ENCODE data around the gene SYNRG.
A peak's percentile ranks its signal among the peaks of the same experiment; 100 is the strongest.

Gene SYNRG

DNA sequence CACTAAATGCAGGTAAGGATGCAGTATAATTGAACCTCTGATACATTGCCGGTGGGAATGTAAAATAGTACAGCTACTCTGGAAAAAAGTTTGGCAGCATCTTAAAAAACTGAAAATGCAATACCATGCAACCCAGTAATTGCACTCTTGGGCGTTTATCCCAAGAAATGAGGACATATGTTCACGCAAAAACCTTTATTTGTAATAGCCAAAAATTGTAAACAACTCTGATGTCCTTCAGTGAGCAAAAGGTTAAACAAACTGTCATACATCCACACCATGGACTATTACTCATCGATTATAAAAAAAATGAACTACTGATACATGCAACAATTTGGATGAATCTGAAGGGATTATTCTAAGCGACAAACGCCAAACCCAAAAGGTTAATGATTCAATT, 16.9 kb downstream of the SYNRG start:
- no peak for DNase-seq

DNA sequence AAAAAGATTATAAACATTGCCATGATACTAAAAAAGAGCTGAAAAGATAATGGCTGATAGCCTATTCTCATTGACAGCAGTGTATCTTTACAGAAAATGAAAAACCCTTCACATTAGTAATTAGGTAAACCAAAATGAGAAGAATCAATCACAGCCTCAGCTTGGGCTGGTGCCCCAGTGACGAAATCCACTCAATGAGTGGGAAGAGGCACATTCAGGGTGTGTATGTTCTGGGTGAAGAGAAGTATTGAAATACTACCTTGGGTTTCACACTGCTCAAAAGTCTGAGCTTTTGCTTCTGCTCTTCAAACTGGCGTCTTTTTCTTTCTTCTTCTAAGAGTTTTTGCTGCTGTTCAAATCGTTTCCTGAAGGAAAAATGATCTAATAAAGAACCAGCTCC, 24.2 kb downstream of the SYNRG start:
- DNase-seq = no peak

DNA sequence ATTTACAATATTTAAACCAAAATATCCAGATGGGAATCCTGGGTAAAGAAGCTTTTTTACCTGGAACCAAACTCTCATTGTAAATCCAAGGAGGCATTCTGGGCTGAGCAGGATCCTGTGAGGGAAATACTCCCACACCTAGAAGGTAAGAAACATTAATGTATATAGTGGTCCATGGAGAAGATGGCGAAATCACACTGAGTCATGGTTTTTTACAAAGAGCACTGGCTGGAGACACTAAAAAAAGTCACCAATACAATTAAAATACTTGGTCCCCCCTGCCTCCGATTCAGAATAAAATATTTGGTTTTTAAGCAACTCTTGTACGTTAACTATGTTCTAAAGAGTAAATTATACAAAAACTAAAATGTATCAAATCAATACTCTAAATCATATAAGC, 32.9 kb downstream of the SYNRG start:
- DNase-seq = no peak

DNA sequence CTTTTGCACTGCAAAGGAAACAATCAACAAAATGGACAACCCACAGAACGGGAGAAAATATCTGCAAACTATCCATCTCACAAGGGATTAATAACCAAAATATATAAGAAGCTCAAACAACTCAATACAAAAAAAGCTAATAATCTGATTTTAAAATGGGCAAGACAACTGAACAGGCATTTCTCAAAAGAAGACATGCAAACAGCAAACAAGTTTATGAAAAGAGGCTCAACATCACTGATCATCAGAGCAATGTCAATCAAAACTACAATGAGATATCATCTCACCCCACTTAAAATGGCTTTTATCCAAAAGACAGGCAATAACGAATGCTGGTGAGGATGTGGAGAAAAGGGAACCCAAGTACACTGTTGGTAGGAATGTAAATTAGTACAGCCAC, 34.8 kb downstream of the SYNRG start:
- DNase-seq = no peak

DNA sequence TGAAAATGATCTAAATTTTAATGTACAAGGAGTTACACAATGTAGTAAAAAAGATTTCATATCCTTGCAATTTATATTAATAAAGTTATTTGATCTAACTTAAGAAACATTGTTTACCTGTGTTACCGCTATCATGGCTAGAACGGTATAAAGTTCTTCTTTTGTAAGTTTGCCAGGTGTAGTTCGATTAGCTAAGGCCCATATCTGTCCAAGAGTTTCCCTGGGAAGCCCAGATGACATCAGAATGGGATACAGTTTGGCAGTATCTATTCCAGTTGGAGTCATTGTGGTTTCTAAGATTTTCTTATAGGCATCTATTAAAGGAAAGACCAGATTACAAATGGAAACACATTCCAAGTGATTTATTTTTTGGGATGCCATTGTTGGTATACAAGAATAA, 37.5 kb downstream of the SYNRG start:
- DNase-seq = no peak

DNA sequence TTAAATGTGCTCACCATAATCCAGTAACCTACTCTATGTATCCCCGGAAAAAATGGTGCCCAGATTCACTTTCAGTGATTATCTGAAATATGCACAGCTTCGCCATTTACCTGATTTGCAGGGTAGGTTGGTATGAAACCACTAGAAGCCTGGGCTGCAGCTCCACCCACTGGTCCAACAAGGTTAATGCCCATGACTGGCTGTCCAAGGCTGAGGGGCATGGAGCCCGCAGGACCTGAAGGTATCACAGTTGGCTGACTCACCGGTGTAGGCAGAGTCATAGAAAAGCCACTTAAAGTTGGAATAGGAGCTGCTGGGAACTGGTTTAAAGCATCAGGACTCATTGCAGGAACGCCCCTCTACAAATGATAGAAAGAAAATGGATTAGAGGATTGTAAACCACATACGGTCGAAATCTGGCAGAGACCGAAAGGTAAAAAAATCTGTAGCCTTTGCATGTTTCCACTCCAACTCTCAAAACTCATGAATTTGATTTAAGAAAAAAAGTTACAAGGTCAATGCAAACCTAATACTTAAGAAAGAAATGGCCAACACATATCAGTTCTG, 38.6 kb downstream of the SYNRG start:
- no peak for DNase-seq

DNA sequence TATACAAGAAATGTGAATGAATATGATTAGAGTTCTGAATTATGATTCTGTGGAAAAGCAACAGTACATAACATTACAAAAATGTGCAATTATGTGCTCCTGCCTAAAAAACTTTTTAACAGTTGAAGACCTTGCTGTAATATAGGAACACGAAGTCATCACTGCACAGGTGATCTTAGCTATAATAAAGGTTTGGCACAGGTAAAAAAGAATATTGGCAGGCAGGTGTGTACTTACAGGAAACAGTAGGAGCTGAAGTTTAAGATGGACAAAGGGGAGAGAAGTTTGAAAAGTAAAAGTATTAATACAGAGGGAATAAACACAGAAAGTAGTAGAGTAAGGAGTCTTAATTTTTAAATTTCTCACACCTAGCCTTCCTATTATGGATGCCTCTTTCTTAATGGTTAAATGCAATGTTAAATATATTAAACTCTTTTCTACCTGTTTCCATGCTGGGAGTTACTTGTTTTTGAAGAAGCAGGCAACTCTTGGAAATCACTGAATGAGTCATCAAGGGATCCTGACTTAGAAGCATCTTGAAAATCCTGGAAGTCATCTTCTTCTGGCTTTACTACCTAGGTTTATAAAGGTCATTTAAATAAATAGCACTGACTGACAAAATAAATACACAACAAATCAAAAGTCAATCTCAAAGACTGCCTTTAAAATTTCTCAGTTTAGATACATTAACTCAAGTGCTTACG, 40.7 kb downstream of the SYNRG start:
- DNase-seq = no peak

DNA sequence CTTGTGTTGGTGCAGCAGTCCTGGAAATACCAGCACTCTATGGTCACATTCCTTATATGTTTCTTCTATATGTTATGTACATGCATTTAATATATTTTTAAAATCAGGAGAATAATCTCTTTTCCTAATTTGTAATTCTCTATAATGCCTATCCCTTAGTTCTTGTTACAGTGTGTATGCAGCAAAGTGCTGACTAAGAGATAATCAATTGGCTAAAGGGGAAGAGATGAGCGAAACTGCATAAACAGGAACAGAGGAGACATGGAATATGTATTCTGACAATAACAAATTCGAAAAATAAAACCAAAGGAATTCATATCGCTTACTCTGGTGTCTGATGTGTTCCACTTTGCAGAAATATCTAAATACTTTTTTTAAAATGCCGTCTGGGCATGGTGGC, 41.7 kb downstream of the SYNRG start:
- no peak for DNase-seq

DNA sequence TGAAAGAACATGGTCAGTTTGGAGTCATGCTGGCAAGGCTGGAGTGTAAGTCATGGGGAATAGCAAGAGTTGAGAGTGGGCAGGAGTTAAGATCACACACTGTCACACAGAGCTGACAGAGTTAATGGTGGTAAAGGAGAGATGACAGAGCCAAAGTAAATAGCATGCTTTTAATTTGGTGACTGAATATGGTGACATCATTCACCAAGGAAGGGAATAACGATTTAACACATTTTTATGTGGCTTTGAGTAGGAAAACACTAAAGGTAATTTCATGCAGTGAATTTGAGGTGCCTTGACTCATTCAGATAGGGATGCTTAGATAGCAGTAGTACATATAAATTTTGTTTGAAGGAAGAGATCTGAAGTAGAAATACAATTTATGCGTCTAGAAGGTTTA, 42.1 kb downstream of the SYNRG start:
- DNase-seq = no peak

DNA sequence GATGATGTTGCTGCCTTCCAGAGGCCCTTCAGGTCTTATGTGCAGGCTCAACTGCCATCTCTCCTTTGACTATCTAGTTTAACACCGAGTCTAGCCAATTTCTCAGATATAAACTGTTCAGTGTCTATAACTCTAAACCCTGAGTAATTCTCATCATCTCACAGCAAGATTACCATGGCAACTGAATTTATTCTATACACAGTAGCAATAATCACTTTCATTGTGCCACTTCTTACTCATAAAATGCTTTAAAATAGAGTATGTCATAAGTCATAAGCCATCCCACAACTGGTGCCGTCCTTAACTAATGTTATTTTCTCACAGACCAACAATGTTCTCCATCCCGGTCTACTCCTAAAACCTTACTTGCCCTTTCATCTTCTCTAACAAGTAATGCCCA, 45.0 kb downstream of the SYNRG start:
- no peak for DNase-seq

DNA sequence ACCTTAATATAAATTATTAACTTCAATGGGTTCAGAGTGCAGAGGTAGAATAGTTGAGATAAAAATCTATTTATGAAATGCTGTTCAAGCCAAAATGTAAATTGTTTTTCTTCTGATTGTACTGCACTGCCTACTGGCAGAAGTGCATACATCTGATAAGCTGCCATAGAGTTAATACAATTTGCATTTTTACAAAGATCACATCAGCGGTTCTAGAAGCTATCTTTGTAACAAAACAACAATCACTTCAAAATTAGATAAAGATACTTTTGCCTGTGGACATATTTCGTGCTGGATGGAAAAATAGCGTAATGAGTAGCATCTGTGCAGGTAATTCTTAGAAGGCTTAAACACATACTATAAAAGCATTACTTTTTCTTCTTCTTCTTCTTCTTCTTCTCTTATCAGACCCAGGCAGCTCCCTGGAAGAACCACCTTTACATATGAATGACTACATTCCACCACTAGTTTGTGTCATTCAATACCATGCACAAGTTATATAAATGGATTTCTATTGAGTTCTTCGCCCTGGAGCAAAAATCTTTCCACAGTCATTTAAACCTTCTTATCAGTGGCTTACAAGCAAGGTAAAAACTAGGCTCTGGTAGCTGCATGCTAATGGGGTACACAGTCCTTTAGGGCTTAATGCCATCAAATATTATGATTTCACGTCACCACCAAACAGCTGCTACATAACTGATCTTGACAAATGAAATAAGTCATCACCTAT, 47.0 kb downstream of the SYNRG start:
- no peak for DNase-seq

DNA sequence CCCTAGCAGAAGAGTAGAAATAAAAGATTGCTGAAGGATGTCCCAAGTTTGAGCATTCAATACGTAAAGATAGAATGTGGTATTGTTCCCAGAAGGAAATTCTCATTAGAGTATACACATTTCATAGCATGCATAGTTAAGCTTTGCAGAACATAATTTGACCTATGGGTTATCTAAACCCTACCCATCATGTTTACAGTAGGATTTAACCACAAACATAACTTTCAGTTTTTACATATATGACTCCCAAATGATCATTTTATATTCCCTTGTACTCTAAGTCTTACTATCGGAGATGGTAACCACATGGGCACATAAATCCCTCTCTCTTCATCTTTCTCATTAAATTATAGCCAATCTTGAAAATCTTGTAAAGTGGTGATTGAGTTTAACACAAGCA, 50.9 kb downstream of the SYNRG start:
- DNase-seq = no peak

DNA sequence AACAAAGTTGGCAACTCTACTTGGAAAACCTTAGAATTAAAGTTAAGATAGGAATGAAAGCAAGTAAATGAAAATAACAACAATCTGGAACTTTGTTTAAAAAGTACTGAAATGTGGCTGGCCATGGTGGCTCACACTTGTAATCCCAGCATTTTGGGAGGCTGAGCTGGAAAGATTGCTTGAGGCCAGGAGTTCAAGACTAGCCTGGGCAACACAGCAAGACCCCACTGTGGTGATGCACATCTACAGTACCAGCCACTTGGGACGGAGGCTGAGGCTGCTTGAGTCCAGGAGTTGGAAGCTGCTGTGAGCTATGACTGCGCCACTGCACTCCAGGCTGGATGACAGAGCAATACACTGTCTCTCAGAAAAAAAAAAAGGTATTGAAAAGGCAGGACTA, 51.7 kb downstream of the SYNRG start:
- DNase-seq = no peak

DNA sequence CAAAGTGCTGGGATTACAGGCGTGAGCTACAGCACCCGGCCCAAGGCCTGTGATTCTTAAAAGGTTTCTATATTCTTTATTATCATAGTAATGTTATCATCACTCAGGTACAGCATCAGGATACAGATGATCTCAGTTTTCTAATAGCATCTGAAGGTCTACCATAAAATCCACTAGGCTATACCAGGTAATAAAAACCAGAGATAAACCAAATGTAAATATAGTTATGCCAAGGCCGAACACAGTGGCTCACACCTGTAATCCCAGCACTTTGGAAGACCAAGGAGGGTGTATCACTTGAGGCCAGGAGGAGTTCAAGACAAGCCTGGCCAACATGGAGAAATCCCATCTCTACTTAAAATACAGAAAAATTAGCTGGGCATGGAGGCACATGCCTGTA, 53.8 kb downstream of the SYNRG start:
- no peak for DNase-seq

DNA sequence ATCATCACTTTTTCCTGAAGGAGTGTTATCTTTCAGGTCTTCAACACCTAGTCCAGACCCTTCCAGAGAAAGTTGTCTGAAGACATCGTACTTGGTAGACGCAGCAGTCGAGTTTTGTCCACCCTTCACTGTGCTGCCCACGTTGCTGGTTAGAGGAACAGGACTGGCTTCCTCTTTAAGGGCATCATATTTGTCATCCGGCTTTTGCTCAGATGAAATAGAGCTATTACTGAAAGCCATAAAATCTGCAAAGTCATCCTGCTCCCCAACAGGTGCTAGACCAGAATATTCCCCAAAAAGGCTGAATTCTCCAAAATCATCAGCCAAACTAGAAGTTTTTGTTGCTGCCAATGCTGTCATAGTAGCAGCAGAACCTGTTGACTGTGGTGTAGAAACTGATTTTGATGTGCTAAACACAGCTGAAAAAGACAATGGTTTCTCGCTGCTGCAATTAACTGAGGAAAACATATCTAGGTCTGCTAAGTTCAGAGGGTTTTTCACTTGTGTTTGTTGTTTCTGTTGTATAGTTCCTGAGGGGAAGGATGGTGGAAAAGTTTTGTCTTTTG, 55.7 kb downstream of the SYNRG start:
- DNase-seq = no peak

DNA sequence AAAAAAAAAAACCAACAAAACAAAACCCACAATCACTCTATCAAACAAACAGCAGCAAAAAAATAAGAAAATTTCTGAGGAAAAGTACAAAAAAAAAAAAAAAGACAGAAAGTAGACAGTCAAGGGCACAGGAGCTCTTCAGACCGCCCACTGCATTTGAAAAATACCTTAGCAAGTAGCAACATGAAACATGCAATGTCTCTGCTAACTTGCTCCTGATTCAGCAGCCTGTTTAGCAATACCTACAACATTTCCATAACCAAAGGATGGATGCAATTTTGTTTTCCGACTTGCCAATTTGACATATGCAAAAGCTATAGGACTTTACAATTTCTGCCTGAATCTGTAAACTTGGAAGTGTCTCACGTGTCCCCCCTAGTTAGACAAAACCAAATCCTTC, 57.4 kb downstream of the SYNRG start:
- no peak for DNase-seq

DNA sequence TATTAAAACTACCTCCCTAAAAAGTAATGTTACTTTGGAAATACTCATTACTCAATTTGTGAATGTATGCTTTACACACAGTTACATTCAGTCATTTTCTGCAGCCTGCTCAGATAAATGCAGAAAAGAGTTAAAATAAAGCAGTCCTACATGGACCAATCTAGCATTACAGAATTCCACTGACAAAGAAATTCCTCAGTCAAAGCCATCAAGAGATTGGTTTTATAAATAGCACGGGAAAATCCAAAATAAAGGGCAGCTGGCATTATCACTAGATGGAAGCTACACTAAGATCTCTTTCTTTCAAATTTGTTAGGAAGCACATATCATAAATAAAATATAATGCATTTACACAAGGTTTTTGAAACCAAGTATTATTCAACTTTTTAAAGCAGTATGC, 61.2 kb downstream of the SYNRG start:
- no peak for DNase-seq

DNA sequence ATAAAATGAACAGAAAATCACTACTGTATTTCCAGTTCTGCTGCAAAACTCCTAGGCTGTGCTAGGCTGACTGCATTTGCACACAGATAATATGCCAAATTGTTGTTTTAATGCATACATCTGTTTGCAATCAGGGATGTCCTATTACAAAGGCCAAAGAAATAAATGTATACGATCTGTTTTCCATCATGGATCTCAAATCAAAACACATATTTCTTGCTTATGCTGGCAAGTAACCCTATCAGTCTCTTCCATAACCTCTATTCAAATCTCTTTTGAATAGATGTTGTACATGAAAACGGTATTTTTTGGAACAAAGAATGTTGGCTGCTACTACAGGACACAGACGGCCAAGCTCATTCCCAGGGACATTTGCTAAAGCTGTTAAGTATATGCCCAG, 62.9 kb downstream of the SYNRG start:
- peak; percentile 40 for DNase-seq

DNA sequence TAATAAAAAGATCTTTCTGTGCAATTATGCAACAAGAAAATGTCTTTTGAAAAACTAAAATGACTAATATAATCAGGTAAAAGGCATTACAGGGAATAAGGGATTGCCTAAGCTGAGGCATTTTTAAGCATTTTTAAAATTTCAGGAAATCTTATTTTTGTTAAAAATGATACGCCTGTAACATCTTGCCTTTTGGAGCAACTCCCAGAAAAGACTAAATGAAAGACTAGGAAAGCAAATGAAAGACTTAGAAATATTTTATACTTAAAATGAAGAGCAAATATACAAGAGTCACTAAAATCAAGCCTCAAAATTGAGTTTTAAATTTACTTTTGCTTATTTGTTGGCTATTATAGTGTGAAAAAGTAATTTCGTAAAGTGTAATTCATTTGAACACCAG, 63.7 kb downstream of the SYNRG start:
- no peak for DNase-seq

DNA sequence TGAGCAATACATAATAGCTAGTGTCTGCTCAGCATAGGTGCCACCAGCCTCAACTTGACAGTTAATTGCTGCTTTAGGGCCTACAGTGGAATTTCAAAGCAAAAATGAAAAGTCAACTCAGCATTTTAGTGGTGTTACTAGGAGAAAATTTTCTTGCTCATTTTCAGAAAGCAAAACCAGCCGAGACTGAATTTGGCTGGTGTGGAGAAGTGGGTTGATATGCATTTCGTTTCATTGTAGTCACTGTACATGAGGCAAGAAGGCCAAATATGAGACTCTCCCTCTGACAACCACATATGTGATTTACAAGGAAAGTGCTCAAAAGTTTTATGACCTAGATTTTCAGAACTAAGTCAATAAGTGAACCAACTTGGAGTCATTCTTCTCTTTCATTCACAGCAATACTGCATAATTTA, 65.6 kb downstream of the SYNRG start:
- DNase-seq = no peak

DNA sequence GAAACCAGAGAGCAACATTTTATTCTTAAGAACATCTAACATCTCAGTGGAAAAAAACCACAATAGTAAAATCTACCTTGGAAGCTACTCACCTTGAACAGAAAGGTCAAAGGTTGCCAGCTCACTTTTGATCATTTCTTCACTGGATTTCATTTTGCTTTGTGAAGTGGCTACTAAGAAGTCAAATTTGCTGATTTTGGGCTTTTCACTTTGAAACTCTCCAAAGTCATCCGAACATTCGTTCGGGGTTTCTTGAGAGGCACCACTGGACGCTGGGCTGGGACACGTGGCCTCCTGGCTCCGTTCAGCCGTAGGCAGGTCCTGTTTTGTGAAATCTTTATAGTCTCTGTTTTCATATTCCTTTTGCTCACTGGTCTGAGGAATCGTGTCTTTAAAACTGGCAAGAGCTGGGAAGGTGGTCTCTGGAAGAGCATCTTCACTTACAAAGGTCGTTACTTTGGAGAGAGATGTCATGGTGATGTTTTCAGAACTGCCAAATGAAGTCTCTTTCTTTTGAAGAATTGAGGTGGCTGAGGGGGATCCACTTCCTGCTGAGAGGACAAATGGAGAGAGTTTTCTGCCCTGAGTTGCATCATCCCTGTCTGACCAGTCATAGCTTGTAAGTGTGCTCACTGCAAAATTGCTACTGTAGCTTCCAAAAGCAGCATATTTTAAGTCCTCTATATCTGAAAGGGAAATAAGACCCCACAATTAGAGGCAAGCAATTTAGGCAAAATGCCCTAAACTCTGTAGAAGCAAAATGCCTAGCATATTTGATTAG, 67.1 kb downstream of the SYNRG start:
- no peak for DNase-seq

DNA sequence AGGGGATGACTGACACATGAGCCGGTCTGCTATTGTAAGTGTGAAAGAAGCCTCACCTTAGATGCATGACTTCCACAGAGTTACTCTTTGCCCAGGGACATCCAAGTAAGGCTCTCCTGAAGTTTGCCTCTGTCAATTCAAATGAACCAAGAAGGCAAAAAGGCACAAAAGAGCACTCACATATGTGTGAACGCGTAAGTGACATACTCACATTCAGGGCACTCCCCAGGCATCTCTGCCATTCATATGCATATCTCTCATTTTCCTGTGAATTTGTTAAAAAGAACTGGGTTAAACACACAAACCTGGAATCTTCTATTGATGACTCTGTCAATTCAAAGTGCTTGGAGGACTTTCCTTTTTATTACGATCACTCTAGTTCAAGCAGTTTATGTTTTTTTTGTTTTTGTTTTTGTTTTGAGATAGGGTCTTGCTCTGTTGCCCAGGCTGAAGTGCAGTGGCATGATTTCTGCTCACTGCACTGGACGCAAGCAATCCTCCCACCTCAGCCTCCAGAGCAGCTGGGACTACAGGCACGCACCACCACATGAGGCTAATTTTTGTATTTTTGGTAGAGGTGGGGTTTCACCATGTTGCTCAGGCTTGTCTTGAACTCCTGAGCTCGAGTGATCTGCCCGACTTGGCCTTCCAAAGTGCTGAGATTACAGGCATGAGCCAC, 70.1 kb downstream of the SYNRG start:
- no peak for DNase-seq

DNA sequence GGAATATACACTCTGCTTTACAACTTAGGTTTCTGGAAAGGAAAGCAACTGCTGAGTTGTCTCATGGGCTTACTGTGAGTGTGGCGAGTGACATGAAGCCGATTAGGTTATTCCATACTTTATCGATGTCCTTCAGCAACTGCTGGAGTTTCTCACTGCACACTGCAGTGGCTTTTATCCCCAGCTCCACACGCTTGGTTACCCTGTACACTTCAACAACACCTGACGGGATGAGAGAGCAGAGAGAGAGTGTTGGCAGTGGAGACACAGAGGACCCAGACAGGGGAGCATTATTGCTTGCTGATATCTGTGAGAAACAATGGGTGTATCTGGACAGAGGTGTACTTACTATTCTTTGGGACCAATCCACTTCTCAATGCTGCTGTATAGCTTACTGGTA, 73.3 kb downstream of the SYNRG start:
- no peak for DNase-seq
